Osteoblast (primary cell): Measurements from ENCODE around the gene MBOAT7. TPM values are rescaled to one million over a fixed set of nuclear protein-coding genes. Genes with fewer than 3 reads are reported as not detected.
"Not testable (repeated sequence)": the region's sequence is repeated elsewhere in the genome, so short reads cannot be mapped to it uniquely, and the experiment has no call there.

ENCODE experiments used
- DNase-seq: peaks from one replicate; pipeline ENCODE4 v3.0.0; 2011; ENCODE audit warnings: low spot score, mixed read lengths; ENCODE audit not compliant: insufficient read length; ENCODE audit errors: missing footprints
- H2AFZ ChIP-seq: 2 replicates; pipeline ENCODE4 v1.6.0; 2011; ENCODE audit warnings: mild to moderate bottlenecking, low read length
- H3K27ac ChIP-seq: 2 replicates; pipeline ENCODE4 v1.5.1; 2011; ENCODE audit warnings: mild to moderate bottlenecking, low read depth, low read length, moderate library complexity
- H3K27me3 ChIP-seq: 2 replicates; pipeline ENCODE4 v1.6.0; 2012; ENCODE audit warnings: mild to moderate bottlenecking, control low read depth, inconsistent platforms, low read length, moderate library complexity; ENCODE audit not compliant: insufficient read depth
- H3K36me3 ChIP-seq: 2 replicates; pipeline ENCODE4 v1.5.1; 2011; ENCODE audit warnings: mild to moderate bottlenecking, low read length, control low read depth, moderate library complexity; ENCODE audit not compliant: insufficient read depth
- H3K4me1 ChIP-seq: 2 replicates; pipeline ENCODE4 v1.5.1; 2011; ENCODE audit warnings: mild to moderate bottlenecking, low read length, control low read depth, moderate library complexity; ENCODE audit not compliant: insufficient read depth
- H3K4me2 ChIP-seq: 2 replicates; pipeline ENCODE4 v1.6.0; 2011; ENCODE audit warnings: mild to moderate bottlenecking, low read length; ENCODE audit not compliant: insufficient read depth
- H3K4me3 ChIP-seq: fragments of 200-600 bp; sonication (generic); 3 replicates; pipeline ENCODE4 v1.5.1; 2012; ENCODE audit warnings: mild to moderate bottlenecking, low read length, inconsistent platforms; ENCODE audit not compliant: insufficient read depth
- H3K79me2 ChIP-seq: 2 replicates; pipeline ENCODE4 v1.6.0; 2012; ENCODE audit warnings: mild to moderate bottlenecking, low read length, control low read depth, inconsistent platforms; ENCODE audit not compliant: insufficient read depth
- H3K9me3 ChIP-seq: 2 replicates; pipeline ENCODE4 v1.5.1; 2011; ENCODE audit warnings: low read depth, low read length, control low read depth
- H4K20me1 ChIP-seq: 2 replicates; pipeline ENCODE4 v1.6.0; 2012; ENCODE audit warnings: mild to moderate bottlenecking, low read length, control low read depth; ENCODE audit not compliant: insufficient read depth
- total RNA-seq: library from RNA; depleted of rRNA; stranded (reverse); fragments of >200 nt; gene quantifications from 2 replicates; pipeline ENCODE4 v1.2.3, GENCODE V29; 2012
- TF ChIP-seq, protein P1 (sequence below): IDR thresholded peaks from 2 replicates; pipeline ENCODE4 v1.5.1; 2011; ENCODE audit warnings: mild to moderate bottlenecking, low read depth, low read length, moderate library complexity; ENCODE audit errors: extremely low read depth

The MBOAT7 gene
- total RNA-seq, 1 donor: 26.1 TPM

DNA sequence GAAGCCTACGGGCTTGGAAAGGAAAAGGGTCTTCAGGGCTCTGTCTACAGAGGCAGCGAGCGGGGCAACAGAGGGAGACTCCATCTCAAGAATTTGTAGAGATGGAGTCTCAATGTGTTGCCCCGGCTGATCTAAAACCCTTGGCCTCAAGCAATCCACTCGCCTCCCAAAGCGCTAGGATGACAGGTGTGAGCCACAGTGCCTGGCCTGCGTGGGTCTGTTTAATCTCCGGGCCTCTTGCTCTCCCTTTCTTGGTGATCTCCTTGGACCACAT is 19.3 kb upstream of the MBOAT7 start:
- no peaks in the 10 kb centered on the region for H3K9me3 ChIP-seq
- no peak for DNase-seq
- H3K79me2 ChIP-seq: peaks cover 60% of the 10 kb centered on the region
- no peak overlapping the region for H3K4me3 ChIP-seq
- peaks cover 50% of the 10 kb centered on the region for H3K36me3 ChIP-seq
- no peak overlapping the region for H2AFZ ChIP-seq
- no peak overlapping the region for H3K4me2 ChIP-seq
- TF ChIP-seq, protein P1, sequence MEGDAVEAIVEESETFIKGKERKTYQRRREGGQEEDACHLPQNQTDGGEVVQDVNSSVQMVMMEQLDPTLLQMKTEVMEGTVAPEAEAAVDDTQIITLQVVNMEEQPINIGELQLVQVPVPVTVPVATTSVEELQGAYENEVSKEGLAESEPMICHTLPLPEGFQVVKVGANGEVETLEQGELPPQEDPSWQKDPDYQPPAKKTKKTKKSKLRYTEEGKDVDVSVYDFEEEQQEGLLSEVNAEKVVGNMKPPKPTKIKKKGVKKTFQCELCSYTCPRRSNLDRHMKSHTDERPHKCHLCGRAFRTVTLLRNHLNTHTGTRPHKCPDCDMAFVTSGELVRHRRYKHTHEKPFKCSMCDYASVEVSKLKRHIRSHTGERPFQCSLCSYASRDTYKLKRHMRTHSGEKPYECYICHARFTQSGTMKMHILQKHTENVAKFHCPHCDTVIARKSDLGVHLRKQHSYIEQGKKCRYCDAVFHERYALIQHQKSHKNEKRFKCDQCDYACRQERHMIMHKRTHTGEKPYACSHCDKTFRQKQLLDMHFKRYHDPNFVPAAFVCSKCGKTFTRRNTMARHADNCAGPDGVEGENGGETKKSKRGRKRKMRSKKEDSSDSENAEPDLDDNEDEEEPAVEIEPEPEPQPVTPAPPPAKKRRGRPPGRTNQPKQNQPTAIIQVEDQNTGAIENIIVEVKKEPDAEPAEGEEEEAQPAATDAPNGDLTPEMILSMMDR: no peak
- H3K27me3 ChIP-seq: no peaks in the 10 kb centered on the region
- H4K20me1 ChIP-seq: peaks cover 77% of the 10 kb centered on the region
- peaks cover 63% of the 10 kb centered on the region for H3K4me1 ChIP-seq
- peak overlapping the region; percentile 87 for H3K27ac ChIP-seq

DNA sequence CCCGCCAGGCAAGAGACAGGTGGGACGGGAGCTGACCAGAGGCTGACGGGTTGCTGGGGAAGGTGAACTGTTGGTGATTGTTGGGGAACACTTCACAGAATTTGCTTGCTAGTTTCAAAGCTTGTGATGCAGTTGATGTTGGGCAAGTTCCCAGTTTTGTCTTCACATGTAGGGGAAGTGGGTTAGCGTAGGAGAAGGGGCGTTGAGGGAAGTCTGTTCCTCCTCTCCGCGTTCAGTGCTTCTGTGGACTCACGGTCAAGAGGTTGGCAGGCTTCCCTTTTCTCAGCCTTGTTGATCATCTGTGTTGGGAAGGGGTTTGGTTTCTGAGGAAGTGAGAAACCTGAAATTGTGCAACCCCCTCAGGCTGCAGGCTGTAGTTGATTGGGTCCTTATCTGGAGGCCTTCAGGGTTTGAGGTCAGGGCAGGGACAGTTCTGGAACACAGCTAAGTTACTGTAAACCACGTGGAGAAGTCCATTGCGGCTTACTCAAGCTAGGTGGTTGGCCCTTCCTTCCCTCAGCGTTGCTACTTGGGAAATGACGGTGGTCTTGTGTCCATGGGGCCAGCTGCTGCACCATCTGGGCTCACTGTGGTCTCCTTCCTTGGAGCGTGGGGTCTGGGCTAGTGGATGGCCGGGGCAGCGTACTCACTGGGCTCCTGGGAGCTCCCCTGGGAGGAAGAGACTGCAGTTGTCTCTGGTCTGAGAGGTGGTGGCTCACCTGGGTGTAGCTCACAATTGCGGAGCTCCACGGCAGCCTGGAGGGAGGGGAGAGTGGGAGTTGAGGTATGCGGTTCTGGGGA is 18.8 kb upstream of the MBOAT7 start:
- Histone ChIP-seq H3K27me3 (no peaks in the 10 kb centered on the region), H3K27ac (peak overlapping the region; percentile 87), H2AFZ (no peak overlapping the region), H3K4me1 (peaks cover 68% of the 10 kb centered on the region), H3K4me2 (peak overlapping the region; percentile 42), H4K20me1 (peaks cover 83% of the 10 kb centered on the region), H3K4me3 (no peak overlapping the region), H3K9me3 (no peaks in the 10 kb centered on the region), H3K79me2 (peaks cover 64% of the 10 kb centered on the region), H3K36me3 (peaks cover 55% of the 10 kb centered on the region)
- TF ChIP-seq, protein P1: no peak
- DNase-seq: peak; percentile 73

DNA sequence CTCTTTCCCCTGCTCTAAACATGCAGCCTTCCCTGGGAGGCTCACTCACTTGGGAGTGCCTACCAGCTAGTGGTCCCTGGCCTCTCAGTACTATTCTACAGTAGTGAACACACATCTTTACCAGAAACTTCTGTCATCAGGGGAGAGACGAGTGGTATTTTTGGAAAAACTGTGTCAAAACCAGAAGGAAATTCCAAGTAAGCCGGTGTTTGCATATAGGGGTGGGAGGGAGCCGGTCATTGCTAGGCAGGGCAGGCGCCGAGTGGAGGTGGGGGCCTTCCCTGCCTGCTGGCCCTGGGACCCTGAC is 18.2 kb upstream of the MBOAT7 start:
- no peaks in the 10 kb centered on the region for H3K9me3 ChIP-seq
- peak overlapping the region; percentile 42 for H3K4me2 ChIP-seq
- H3K79me2 ChIP-seq: peaks cover 68% of the 10 kb centered on the region
- no peaks in the 10 kb centered on the region for H3K27me3 ChIP-seq
- peaks cover 86% of the 10 kb centered on the region for H4K20me1 ChIP-seq
- H3K4me1 ChIP-seq: peaks cover 74% of the 10 kb centered on the region
- no peak overlapping the region for H2AFZ ChIP-seq
- peaks cover 60% of the 10 kb centered on the region for H3K36me3 ChIP-seq
- H3K27ac ChIP-seq: peak overlapping the region; percentile 87
- TF ChIP-seq, protein P1: no peak
- H3K4me3 ChIP-seq: no peak overlapping the region
- DNase-seq: peak; percentile 51

DNA sequence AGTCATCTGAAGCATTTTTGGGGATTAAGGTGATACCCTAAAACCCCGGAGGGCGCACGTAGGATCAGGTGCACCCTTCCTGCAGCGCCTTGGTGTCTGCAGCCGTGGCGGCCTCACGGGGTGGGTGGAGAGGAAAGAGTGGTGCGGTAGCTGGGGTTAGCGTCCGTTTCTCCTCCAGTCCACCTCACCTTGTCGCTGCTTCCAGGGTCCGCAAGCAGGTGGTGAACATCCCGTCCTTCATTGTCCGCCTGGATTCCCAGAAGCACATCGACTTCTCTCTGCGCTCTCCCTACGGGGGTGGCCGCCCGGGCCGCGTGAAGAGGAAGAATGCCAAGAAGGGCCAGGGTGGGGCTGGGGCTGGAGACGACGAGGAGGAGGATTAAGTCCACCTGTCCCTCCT is 17.8 kb upstream of the MBOAT7 start:
- Histone ChIP-seq H3K79me2 (peaks cover 72% of the 10 kb centered on the region), H3K36me3 (peaks cover 65% of the 10 kb centered on the region), H3K27ac (peak overlapping the region; percentile 87), H3K4me1 (peaks cover 78% of the 10 kb centered on the region), H4K20me1 (peaks cover 89% of the 10 kb centered on the region)
- not testable (repeated sequence) for H3K4me2 ChIP-seq, H3K9me3 ChIP-seq, H3K27me3 ChIP-seq, H3K4me3 ChIP-seq, DNase-seq, H2AFZ ChIP-seq
